HCT116 (cell line): ENCODE data around the gene HDAC10. TPM values are rescaled to one million over a fixed set of nuclear protein-coding genes. Genes with fewer than 3 reads are reported as not detected.

Experiments used
- ATAC-seq: fragments of 200-7000 bp; cut with Tn5 transposase; 2 replicates; pipeline ENCODE4 v1.9.1; 2020; ENCODE audit warnings: mild to moderate bottlenecking, moderate library complexity
- BruUV-seq: library from RNA; stranded (reverse); fragments of 400-500 nt; replicated peaks from 2 replicates; lab custom pipeline; 2021; lab: Mats Ljungman, UMichigan
- CTCF ChIA-PET: fragments of 300-600 bp; sonication (Branson Sonifier 250); formaldehyde crosslinking; loops from one replicate; lab custom pipeline; 2021; ENCODE audit warnings: antibody characterized with exemption; lab: Charles Lee
- POLR2A ChIA-PET: fragments of 300-600, 350-600 bp; sonication (Branson Sonifier 250); formaldehyde crosslinking; loops from one replicate; lab custom pipeline; 2021; ENCODE audit warnings: antibody characterized with exemption; lab: Charles Lee
- RAD21 ChIA-PET, 2 experiments: fragments of 300-600 bp; sonication (Branson Sonifier 250); formaldehyde crosslinking; loops; one replicate each; lab custom pipeline; 2023; ENCODE audit warnings: low total read pairs in 2 of 2; ENCODE audit not compliant: uncharacterized antibody in 2 of 2, unreplicated experiment in 2 of 2, low non-redundant PET in 1 of 2; lab: Charles Lee
- DNase-seq: peaks from one replicate; pipeline ENCODE4 v3.0.0-alpha.2; 2010; ENCODE audit warnings: low read depth, low spot score
- H2AFZ ChIP-seq: fragments of 200-600 bp; shearing (Covaris generic), sonication (generic); 2 replicates; pipeline ENCODE4 v1.6.1; 2017; ENCODE audit warnings: low read depth, mixed run types, mixed read lengths, antibody characterized with exemption, low read length; ENCODE audit not compliant: poor library complexity, severe bottlenecking
- H3K27ac ChIP-seq: 2 replicates; pipeline ENCODE4 v1.5.1; 2012; ENCODE audit warnings: low read depth, low read length
- H3K27me3 ChIP-seq: fragments of 200-600 bp; sonication (generic); 2 replicates; pipeline ENCODE4 v1.6.1; 2016; ENCODE audit warnings: mixed run types, low read length, mixed read lengths; ENCODE audit not compliant: insufficient read depth
- H3K36me3 ChIP-seq, 2 experiments: fragments of 200-500 bp in 1 of 2; fragments of 200-600 bp in 1 of 2; sonication (Bioruptor generic) in 1 of 2; sonication (generic) in 1 of 2; 2 replicates each; pipeline versions ENCODE4 v1.5.1 to v1.6.1; 2014 to 2016; ENCODE audit warnings: low read length in 2 of 2, inconsistent platforms in 1 of 2, mixed read lengths in 1 of 2, mixed run types in 1 of 2; ENCODE audit not compliant: insufficient read depth in 2 of 2, control insufficient read depth in 1 of 2
- H3K4me1 ChIP-seq, 2 experiments: fragments of 200-600 bp in 1 of 2; sonication (generic) in 1 of 2; 2 replicates each; pipeline versions ENCODE4 v1.5.1 to v1.6.1; 2012 to 2017; ENCODE audit warnings: low read length in 2 of 2, inconsistent platforms in 1 of 2, mild to moderate bottlenecking in 1 of 2, mixed read lengths in 1 of 2, mixed run types in 1 of 2, moderate library complexity in 1 of 2; ENCODE audit not compliant: insufficient read depth in 2 of 2, control insufficient read depth in 1 of 2
- H3K4me2 ChIP-seq: fragments of 200-600 bp; sonication (generic); 2 replicates; pipeline ENCODE4 v1.6.1; 2017; ENCODE audit warnings: mixed run types, low read length, mixed read lengths
- H3K4me3 ChIP-seq, 2 experiments: fragments of 200-600 bp in 1 of 2; sonication (generic) in 1 of 2; replicated peaks in 1 of 2; 2 replicates each; pipeline ENCODE4 v1.5.1; 2011 to 2016; ENCODE audit warnings: low read length in 2 of 2, control low read depth in 1 of 2, low read depth in 1 of 2, mild to moderate bottlenecking in 1 of 2, mixed read lengths in 1 of 2, mixed run types in 1 of 2
- H3K79me2 ChIP-seq: fragments of 200-600 bp; sonication (generic); 2 replicates; pipeline ENCODE4 v1.6.1; 2017; ENCODE audit warnings: mild to moderate bottlenecking, mixed run types, low read length, moderate library complexity, mixed read lengths; ENCODE audit not compliant: insufficient read depth
- H3K9ac ChIP-seq: fragments of 200-600 bp; sonication (generic); 2 replicates; pipeline ENCODE4 v1.6.1; 2016; ENCODE audit warnings: low read length, mixed read lengths
- H3K9me2 ChIP-seq: fragments of 200-600 bp; sonication (generic), shearing (Covaris generic); 2 replicates; pipeline ENCODE4 v1.6.1; 2017; ENCODE audit warnings: mixed run types, mild to moderate bottlenecking, moderate library complexity; ENCODE audit not compliant: insufficient read depth
- H3K9me3 ChIP-seq, 2 experiments: fragments of 200-500 bp in 1 of 2; fragments of 200-600 bp in 1 of 2; sonication (Bioruptor generic) in 1 of 2; sonication (generic) in 1 of 2; 2 replicates each; pipeline ENCODE4 v1.6.1; 2014 to 2017; ENCODE audit warnings: low read length in 2 of 2, mixed read lengths in 2 of 2, inconsistent platforms in 1 of 2, low read depth in 1 of 2, mild to moderate bottlenecking in 1 of 2, mixed run types in 1 of 2, moderate library complexity in 1 of 2; ENCODE audit not compliant: control insufficient read depth in 1 of 2, insufficient read depth in 1 of 2
- H4K20me1 ChIP-seq: fragments of 200-600 bp; sonication (generic), shearing (Covaris generic); 2 replicates; pipeline ENCODE4 v1.6.1; 2017; ENCODE audit warnings: mixed run types, mild to moderate bottlenecking, moderate library complexity; ENCODE audit not compliant: insufficient read depth
- ATF3 ChIP-seq: IDR thresholded peaks from 2 replicates; pipeline ENCODE4 v1.6.1; 2012
- CTCF ChIP-seq, 3 experiments: fragments of 200-600 bp in 1 of 3; sonication (generic) in 1 of 3; IDR thresholded peaks in 2 of 3; conservative IDR thresholded peaks in 1 of 3; 2 replicates each; pipeline ENCODE4 v1.5.1; 2012 to 2017; ENCODE audit warnings: low read depth in 2 of 3, low read length in 2 of 3, antibody characterized with exemption in 1 of 3, borderline replicate concordance in 1 of 3, control low read depth in 1 of 3, mild to moderate bottlenecking in 1 of 3, mixed read lengths in 1 of 3, mixed run types in 1 of 3, moderate library complexity in 1 of 3; ENCODE audit not compliant: insufficient read depth in 1 of 3
- TCF7L2 ChIP-seq: IDR thresholded peaks from 2 replicates; pipeline ENCODE4 v1.7.0; 2011; ENCODE audit warnings: borderline replicate concordance, inconsistent platforms; ENCODE audit not compliant: insufficient read depth, insufficient read length; ENCODE audit errors: extremely low read depth
- intact Hi-C: fragments of 100-400 bp; cut with micrococcal nuclease; formaldehyde crosslinking; loops from 2 replicates; pipeline ENCODE4 v1.10.0; 2022
- total RNA-seq: library from RNA; stranded (reverse); gene quantifications from one replicate; pipeline ENCODE4 v1.2.1, GENCODE V29; 2021; ENCODE audit not compliant: unreplicated experiment

Gene HDAC10
- total RNA-seq, 1 experiment from 2014 or later, result 67.5 TPM

- intact Hi-C loops, result no loop called here
- POLR2A ChIA-PET, result interaction anchor here (0.6 to 2.3 kb wide), 2 partner anchors 9 to 21 kb away, joined by 4 to 7 read pairs; partner anchors contain the start of gene HDAC10
- Histone ChIP-seq H2AFZ (no peak overlapping the region), H4K20me1 (no peaks in the 10 kb centered on the region), H3K9me2 (no peaks in the 10 kb centered on the region), H3K4me2 (peak overlapping the region; percentile 97), H3K4me1 (peaks cover 27 to 55% of the 10 kb centered on the region in 2 experiments), H3K9me3 (peaks cover 4 to 9% of the 10 kb centered on the region in 2 experiments; a peak in 2 of 4 replicates), H3K27ac (peak overlapping the region; percentile 42; the same call in 1 of the 2 replicates), H3K79me2 (no peaks in the 10 kb centered on the region; the same call in 1 of the 2 replicates), H3K4me3 (peak overlapping the region; percentile 55 to 65; a peak in 3 of 4 replicates), H3K36me3 (peaks cover 4 to 17% of the 10 kb centered on the region in 2 experiments), H3K27me3 (no peaks in the 10 kb centered on the region), H3K9ac (no peak overlapping the region)
- TF ChIP-seq TCF7L2 (peak; percentile 71), CTCF (IDR thresholded peaks at IDR 0.05 in 2 of 3, conservative IDR thresholded peaks at IDR 0.05 in 1 of 3; ENCODE audit: borderline replicate concordance in 1 of 3, insufficient read depth in 1 of 3, low read depth in 2 of 3, low read length in 2 of 3) (0 out of 6 replicates have a peak, but pooled peaks of 1 of the 3 experiments have one; percentile 13), ATF3 (no peak)
- no TSS peak for BruUV-seq
- CTCF ChIA-PET, result interaction anchor here (1.6 kb wide), 1 partner anchor 21 kb away, joined by 4 read pairs; the partner anchor contains the start of gene HDAC10
- peak; percentile 52 for ATAC-seq
- DNase-seq, result no peak
- RAD21 ChIA-PET, result no interaction called here
Observed at GRCh38 chr22:50271519-50271970, 20.5 kb upstream of the HDAC10 start.
